Right ventricle myocardium superior (tissue), 1 donor: ENCODE results near the gene KMT5B. TPM values are rescaled to one million over a fixed set of nuclear protein-coding genes. Genes with fewer than 3 reads are reported as not detected.

Source experiments
- ATAC-seq: fragments of 200-7000 bp; cut with Tn5 transposase; one replicate; pipeline ENCODE4 v1.9.1; 2020; ENCODE audit warnings: mild to moderate bottlenecking; ENCODE audit not compliant: poor library complexity
- DNase-seq: peaks from one replicate; pipeline ENCODE4 v3.0.0-alpha.2; 2020
- intact Hi-C: fragments of 100-400 bp; cut with DNase I; formaldehyde crosslinking; loops from one replicate; pipeline ENCODE4 v1.11.2; 2022
- total RNA-seq: library from RNA; stranded (reverse); fragmentation: NEBNext Ultra II Directional; extraction: Animal tissue kit (Norgen Biotek cat#: 25700); gene quantifications from one replicate; pipeline ENCODE4 v1.2.1, GENCODE V29; 2021
- donor health status: DM: no; HTN: yes; CAD: no; lungs with severe emphysema.

The KMT5B gene
- total RNA-seq, 1 donor from 2014 or later: 22.5 TPM

DNA sequence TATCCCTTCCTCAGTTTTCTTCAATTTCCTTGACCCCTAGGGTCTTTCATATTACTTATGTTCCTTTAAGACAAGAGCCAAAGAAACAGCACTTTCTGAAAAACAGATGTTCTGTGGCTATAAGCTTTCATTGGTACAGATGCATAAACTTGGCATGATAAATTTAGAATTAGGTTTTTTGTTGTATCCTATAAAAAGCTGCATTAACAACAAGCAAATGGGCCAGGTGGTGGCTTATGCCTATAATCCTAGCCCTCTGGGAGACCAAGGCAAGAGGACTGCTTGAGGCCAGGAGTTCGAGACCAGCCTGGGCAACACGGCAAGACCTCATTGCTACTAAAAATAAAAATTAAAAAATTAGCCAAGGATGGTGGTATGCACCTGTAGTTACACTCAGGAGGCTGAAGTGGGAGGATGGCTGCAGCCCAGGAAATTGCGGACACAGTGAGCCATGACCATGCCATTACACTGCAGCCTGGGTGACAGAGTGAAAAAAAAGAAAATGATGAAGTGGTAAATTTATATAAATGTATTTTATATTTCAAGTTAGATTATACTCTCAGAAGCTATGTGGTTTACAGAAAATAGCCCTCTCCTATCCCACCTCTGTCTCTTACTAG, 18.3 kb downstream of the KMT5B start:
- ATAC-seq: no peak
- intact Hi-C loops: no loop called here

DNA sequence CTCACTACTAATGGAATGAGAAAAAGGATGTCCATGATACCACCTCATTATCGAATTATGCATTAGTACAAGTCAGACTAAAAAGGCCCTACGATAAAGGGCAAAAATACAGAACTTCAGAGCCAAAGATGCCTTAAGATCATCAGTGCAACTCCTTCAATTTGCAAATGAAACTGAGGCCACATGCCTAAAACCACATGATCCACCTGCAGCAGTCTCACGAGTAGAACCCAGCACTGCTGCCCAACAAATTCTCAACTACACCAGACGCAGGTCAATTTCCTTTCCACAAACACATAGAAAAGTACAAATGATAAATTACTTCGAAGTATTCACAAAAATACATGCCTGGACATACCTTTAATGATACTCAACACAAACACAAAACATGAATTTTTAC, 20.1 kb downstream of the KMT5B start:
- DNase-seq: no peak
- no peak for ATAC-seq
- intact Hi-C loops: no loop called here

More for the DNA sequence above, 18.3 kb downstream of the KMT5B start:
- DNase-seq: no peak

GRCh38 chr11:68191661-68192579, 21.2 kb downstream of the KMT5B start:
- no peak for DNase-seq
- no peak for ATAC-seq
- intact Hi-C loops: no loop called here

DNA sequence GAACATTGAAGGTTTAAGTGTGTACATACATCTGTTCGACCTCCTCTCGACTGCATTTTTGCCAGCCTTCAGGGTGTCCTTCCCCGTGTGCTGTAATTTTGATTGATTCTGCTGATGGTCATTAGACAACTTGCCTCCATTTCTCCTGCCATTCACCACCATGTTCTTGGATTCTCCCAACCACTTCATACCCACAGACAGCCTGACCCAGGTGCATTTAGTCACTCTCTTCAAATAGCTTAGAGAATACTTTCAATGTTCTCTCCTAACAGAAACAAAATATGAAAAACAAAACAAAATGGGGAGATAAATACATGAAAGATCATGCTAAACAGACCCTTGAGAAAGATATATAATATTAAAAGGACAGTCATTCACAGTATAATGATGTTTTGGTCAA, 23.2 kb downstream of the KMT5B start:
- intact Hi-C loops: loop anchor here (10.0 kb wide), 1 partner anchor 115 kb away; no protein-coding TSS in a partner anchor
- DNase-seq (no peak), ATAC-seq (no peak)

GRCh38 chr11:68189082-68189481, 24.0 kb downstream of the KMT5B start:
- ATAC-seq (no peak), DNase-seq (no peak)
- intact Hi-C loops: loop anchor here (10.0 kb wide), 1 partner anchor 114 kb away; no protein-coding TSS in a partner anchor

- no peak for DNase-seq
- intact Hi-C loops: loop anchor here (10.0 kb wide), 1 partner anchor 111 kb away; no protein-coding TSS in a partner anchor
These were observed 27.0 kb downstream of the KMT5B start for GRCh38 chr11:68186061-68186460.

GRCh38 chr11:68181719-68182451, 31.2 kb downstream of the KMT5B start:
- intact Hi-C loops: loop anchor here (10.0 kb wide), 1 partner anchor 107 kb away; no protein-coding TSS in a partner anchor
- DNase-seq: no peak
- no peak for ATAC-seq

More at GRCh38 chr11:68186061-68186460, 27.0 kb downstream of the KMT5B start:
- ATAC-seq: no peak

GRCh38 chr11:68179847-68180246, 33.2 kb downstream of the KMT5B start:
- no peak for ATAC-seq

GRCh38 chr11:68177877-68178276, 35.2 kb downstream of the KMT5B start:
- intact Hi-C loops: no loop called here
- DNase-seq (no peak), ATAC-seq (no peak)

More at GRCh38 chr11:68179847-68180246, 33.2 kb downstream of the KMT5B start:
- no peak for DNase-seq
- intact Hi-C loops: loop anchor here (10.0 kb wide), 1 partner anchor 105 kb away; no protein-coding TSS in a partner anchor

GRCh38 chr11:68173926-68174325, 39.2 kb downstream of the KMT5B start:
- no peak for ATAC-seq
- intact Hi-C loops: no loop called here
- no peak for DNase-seq

- no peak for ATAC-seq
- intact Hi-C loops: no loop called here
- no peak for DNase-seq
These were observed 43.7 kb downstream of the KMT5B start for GRCh38 chr11:68169442-68169841.

DNA sequence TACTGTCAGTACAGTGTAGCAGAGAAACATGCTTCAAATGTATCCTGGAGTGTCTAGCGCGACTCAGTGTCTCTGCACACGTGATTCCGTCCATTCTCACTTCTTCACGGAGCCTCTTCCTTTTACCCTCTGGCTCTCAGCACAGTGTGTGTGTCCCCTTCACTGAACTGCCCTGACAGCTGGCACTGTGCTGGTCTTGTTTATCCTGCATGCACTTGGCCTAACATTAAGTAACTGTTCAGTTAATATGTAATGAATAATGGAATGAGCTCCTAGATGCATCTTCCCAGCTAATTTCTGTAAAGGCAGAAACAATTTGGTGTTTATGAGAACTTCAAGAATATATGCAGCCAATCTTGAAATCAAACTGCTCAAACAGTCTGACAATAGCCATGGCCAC, 44.4 kb downstream of the KMT5B start:
- intact Hi-C loops: no loop called here
- ATAC-seq (no peak), DNase-seq (no peak)

DNA sequence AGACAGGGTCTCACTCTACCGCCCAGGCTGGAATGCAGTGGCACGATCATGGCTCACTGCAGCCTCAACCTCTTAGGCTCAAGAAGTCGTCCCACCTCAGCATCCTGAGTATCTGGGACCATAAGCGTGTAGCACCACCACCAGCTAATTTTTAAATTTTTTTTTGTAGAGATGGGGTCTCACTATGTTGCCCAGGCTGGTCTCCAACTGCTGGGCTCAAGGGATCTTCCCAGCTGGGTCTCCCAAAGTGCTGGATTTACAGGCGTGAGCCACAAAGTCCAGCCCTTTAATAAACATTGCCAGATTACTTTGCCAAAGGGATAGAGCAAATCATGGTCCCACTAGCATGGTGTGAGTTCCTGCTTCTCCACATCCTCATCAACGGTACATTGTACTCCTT, 45.6 kb downstream of the KMT5B start:
- ATAC-seq: no peak
- no peak for DNase-seq

GRCh38 chr11:68166969-68167368, 46.1 kb downstream of the KMT5B start:
- intact Hi-C loops: no loop called here
- DNase-seq: no peak

More for the DNA sequence above, 45.6 kb downstream of the KMT5B start:
- intact Hi-C loops: no loop called here

GRCh38 chr11:68165601-68166000, 47.5 kb downstream of the KMT5B start:
- ATAC-seq (no peak), DNase-seq (no peak)
- intact Hi-C loops: no loop called here

More at GRCh38 chr11:68166969-68167368, 46.1 kb downstream of the KMT5B start:
- ATAC-seq: no peak

DNA sequence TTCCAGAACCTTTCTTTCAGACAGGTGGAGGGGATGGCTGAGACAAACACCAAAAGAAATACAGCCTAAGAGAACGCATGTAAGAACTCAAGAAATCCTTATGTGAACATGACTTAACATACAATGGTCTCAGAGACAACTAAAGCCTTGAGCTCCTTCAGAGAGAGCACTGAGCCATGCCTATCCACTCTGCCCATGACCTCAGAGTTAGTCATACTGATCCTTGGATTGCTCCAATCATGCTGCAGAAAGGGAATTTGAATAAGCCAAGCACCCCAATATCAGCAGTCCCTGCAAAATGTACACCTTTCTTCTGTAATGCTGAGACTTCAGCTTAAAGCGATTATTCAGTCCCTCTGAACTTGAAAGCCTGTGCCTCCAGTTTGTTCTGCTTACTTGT, 48.7 kb downstream of the KMT5B start:
- no peak for DNase-seq
- no peak for ATAC-seq
- intact Hi-C loops: no loop called here

DNA sequence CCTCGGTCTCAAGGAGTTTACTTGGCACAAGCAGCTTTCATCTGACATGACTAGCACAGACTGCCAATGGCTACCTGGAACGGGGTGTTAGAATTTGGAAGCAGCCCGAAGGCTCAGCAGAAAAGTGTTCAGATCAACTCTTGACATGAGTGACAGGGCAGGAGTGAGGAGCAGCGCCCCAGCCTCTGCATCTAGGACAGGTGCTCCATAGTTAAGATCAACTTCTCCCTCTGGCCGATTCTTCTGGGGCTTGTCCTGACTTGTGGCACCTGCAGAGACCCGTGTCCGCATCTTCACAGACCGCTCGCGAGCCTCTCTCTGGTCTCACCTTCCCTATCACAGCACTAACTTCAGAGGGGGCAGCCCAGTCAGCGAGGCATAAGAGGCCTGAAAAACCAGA, 49.4 kb downstream of the KMT5B start:
- intact Hi-C loops: no loop called here

GRCh38 chr11:68160100-68160695, 52.9 kb downstream of the KMT5B start:
- DNase-seq (no peak), ATAC-seq (peak; percentile 50)
- intact Hi-C loops: no loop called here

More for the DNA sequence above, 49.4 kb downstream of the KMT5B start:
- DNase-seq: no peak
- ATAC-seq: no peak

DNA sequence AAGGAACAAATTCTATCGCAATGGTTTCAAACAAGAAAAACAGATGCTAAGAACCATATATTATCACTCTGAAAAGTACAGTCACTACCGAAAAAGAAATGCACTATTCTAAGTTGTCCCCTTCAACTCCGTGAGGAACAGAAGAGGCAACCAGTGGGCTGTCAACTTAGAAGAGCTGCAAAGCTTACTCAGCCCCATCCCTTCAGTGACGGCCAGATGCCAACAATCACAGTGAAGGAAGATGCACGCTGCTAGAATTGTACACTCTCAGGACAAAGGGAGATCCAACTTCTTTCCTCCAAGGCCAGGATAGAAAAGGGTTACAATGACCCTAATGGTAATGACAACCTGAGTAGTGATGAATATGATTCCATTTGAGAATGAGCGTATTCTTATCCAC, 53.4 kb downstream of the KMT5B start:
- intact Hi-C loops: no loop called here
- ATAC-seq (no peak), DNase-seq (no peak)
